GM19239 (cell line): ENCODE data around the gene OR10G3.

Experiments used
- DNase-seq: peaks from one replicate; pipeline ENCODE4 v3.0.0; 2011; ENCODE audit warnings: low spot score; ENCODE audit not compliant: insufficient read length
- FAIRE-seq: peaks from 2 replicates; lab custom pipeline; 2011; peaks lifted over from hg19 to GRCh38; lab: Jason Lieb, UNC

Gene OR10G3

DNA sequence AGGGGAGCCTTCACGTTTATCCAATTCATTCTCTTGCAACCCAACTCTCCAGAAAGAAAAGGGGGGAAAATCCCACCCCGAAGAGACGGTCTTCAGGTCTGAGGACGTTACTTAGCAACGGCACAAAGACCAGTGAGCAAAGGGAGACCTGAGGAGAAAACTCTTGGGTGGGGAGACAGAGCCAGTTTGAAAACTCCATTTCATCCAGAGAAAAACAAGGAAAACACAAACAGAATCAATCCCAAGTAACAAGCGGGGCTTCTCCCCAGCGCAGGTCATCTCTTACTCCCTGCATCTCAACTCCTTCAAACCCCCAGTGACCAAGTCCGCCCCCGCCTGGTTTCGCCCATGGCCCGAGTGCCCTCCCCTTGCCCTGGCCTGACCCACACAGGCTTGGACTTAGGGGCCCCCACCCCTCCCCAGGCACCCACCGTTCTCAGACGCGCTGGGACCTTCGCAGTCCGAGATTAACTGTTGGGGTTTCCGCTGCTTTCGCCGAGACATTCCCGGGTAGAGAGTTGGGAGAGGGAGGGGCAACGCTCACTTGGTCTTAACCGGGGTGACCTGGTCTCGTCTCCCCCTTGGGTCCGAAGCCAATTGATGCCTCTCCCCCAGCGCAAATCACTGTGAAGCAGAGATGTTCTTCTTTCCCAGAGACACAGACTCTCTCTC is 43.3 kb downstream of the OR10G3 start:
- DNase-seq (no peak), FAIRE-seq (no peak)

GRCh38 chr14:21535545-21536417 is 44.1 kb downstream of the OR10G3 start:
- no peak for FAIRE-seq

DNA sequence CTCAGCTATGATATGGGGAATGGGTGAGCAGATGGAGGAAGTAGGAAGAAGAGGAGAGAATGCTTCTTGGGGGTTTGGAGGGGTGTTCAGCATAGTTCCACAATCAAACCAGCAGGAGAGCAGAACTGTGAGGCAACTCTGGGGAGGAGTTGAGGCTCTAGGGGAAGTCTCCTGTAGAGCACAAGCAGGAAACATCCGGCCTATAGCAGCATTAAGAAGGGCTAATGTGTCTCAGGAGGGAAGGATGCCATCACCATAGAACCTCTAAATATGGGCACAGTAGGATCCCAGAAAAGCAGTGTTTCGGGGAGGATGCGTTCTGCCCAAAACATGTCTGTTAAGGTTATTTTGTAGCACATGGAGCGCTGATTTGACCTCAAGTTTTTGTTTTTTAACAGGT is 45.3 kb downstream of the OR10G3 start:
- no peak for DNase-seq
- FAIRE-seq: no peak

More at GRCh38 chr14:21535545-21536417, 44.1 kb downstream of the OR10G3 start:
- DNase-seq: no peak

DNA sequence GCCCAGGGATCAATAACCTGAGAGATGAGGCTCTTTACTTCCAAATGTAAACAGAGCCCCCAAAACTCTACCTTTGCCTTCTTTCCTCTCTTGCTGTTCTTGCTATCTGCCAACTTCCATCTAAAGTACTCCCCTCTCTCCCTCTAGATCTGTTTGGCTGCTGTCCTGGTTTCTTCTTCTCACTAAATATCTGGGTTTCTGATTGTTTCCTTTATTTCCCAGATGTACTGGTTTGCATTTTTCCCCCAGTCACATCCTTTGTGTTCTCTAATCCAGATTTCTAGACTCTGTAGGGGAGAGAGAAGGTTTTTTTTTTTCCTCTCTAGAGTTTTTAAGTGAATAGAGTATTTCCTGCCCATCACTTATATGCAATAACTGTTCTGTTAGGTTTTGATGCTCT is 46.6 kb downstream of the OR10G3 start:
- FAIRE-seq (no peak), DNase-seq (no peak)

DNA sequence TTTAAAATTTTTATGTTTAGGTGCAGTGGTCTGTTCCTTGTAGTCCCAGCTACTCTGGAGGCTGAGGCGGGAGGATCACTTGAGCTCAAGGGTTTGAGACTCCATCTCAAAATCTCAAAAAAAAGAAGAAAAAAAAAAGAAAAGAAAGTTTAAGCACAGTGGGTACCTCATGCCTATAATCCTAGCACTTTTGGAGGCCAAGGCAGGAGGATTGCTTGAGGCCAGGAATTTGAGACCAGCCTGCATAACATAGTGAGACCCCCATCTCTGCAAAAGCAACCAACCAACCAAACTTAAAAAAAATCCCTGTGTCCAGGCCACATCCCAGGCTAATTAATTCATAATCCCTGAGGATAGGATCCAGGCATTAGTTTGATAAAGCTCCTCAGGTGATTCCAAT is 50.4 kb downstream of the OR10G3 start:
- no peak for FAIRE-seq
- no peak for DNase-seq

GRCh38 chr14:21528381-21529348 is 51.2 kb downstream of the OR10G3 start:
- no peak for DNase-seq
- FAIRE-seq: no peak

DNA sequence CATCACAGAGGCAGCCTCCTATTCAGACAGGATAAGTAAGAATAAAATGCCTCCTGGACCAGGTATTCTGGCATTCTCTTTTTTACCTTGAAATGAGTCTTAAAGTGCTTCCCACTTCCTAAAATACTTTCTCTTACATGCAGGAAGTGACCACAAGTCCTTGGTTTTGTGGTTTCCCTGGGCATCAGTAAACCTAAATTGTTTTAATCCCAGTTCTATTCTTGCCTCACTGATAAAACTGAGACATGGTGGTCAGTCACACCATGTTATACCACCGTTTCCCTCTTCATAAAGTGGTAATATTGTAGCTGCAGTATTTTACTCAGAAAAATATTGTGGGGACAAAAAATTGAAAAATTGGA is 52.6 kb downstream of the OR10G3 start:
- DNase-seq: no peak
- FAIRE-seq: no peak

DNA sequence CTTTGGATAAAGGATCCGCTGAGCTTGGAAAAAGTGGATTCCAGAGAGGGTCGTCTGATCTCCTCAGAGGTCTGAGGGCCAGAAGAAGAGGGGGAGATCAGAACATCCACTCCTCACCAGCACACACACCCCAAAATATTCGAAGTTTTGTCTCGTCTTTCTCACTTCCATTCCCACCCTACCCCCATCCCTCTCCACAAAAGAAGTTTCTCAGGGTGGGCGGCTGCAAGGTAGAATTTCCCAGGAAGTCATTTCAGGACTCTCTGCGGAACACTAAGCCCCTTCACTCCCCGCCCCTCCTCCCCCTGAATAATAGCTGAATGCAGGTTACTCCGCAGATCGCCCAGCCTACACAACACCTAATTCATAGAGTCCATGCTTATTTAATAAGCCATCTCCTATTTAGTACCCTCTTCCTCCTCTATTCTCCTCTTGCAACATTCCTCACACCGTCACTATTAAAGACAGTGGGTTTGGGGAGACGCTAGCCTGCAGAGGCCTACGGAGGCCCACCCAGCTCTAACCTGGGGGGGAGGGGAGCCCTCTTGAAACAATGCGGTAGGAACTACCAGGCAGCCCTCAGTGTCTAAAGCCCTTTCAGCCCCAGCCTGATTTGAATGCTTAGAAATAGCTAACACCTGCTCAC is 53.1 kb downstream of the OR10G3 start:
- DNase-seq: no peak
- FAIRE-seq: no peak

DNA sequence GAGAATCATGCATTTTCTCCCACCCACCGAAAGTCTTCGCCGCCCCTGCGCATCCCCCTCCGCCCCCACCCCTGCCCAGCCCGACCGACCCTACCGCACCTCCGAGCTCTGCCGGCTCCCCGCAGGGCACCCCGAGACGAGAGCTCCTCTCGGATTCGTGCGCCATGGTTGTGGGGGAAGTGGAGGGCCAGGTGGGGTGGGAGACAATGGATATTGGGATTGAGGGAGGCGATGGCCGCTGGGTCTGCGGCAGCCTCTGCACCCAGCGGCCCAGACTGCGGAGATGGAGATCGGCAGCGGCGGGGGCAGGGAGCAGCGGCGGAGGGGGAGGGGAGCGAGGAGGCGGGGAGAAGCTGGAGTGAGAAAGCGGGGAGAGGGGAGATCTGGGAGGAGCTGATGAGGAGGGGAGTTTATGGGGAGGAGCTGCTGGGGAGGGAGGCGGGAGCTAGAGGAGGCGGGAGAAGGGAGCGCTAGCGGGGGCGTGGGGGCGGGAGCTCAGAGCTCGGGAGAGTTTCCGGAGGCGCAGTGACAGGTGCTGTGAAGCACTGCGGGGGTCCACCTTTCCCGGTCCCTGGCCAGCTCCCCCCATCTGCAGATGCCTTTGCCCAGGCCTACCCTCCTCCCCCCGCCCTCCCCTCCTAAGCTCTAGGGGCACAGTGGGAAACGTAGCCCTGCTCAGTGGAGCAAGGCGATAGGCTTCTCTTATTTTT is 53.8 kb downstream of the OR10G3 start, which contains the start of gene SALL2:
Gene SALL2, minus strand, starts transcription at position 385 of the 710 bp plus-strand sequence. Its CDS starts 219 bp downstream, at position 166.
- FAIRE-seq (peak; percentile 77), DNase-seq (no peak)

- no peak for FAIRE-seq
- no peak for DNase-seq
Measured at GRCh38 chr14:21525571-21525961, 54.3 kb downstream of the OR10G3 start.

DNA sequence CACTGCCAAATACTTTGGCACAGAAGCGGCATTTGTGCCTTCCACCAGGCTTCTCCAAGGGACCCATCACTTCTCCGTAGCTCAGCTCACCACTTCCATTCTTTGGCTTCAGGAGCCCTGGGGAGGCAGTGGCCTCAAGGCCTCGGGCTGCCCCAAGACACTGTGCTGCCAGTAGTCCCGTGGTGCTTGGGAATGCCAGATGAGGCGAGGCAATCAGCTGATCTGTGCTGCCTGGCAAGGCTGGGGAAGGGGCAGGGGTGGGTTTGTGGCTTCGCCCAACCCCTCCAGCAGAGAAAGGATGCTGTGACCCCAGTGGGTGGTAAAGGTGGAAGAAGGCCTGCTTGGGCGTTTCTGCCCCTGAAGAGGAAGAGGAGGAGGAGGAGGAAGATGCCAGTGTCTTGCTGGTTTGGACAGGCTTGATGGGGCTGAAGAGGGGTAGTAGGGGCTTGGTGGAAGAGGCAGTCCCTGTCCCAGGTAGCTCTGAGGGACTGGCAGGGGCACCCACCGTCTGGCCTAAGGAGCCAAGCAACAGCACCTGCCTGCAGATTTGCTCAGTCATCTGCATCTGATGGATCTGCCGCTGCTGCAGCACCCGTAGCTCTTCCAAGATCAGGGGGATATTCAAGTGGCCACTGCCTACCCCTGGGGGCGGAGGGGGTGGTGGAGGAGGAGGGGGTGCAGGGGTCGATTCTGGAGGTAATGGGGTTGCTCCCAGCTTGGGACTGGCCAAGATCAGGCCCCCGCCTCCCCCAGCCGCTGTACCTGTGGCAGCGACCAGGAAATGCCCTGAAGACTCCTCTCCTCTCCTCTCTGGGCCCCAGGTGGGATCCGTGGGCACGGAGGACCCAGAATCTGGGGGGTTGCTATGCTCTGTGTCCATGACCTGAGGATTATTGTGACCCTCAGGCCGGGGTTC is 55.0 kb downstream of the OR10G3 start:
- FAIRE-seq (no peak), DNase-seq (no peak)

DNA sequence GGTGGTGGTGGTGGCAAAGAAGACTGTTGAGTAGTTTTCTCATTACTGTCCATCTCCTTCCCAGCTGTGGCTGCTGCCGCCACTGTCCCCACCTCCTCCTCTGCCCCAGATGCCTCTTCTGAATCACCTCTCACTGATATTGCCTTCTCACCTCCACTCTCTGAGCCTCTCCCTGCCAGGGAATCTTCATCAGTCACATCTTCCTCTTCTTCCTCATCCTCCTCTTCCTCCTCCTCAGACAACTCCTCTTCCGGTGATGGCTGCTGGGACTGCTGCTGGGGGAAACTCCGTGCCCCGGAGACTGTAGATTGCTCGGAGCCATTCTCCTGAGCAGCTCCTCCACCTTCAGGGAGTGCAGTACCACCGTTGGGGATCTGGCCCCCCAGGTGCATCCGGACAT is 56.7 kb downstream of the OR10G3 start:
- FAIRE-seq (no peak), DNase-seq (no peak)

- DNase-seq: no peak
- no peak for FAIRE-seq
Measured at GRCh38 chr14:21521501-21521900, 58.4 kb downstream of the OR10G3 start.

DNA sequence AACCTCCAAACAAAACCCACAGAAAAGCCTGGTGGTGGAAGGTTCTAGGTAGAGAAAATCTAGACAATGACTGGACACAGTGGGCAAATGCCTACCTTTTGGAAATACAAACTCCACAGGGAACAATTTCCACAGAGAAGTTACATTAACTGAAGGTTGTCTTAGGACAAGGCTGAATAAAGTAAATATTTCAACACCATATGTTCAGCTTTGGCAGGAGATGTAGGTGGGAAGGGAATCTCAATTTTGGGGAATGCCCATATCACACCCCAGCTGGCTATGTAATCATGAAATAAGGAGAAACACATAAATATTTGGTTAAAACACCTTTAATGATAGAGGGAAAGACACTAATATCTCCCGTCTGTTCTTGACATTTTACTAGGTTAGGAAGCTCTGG is 59.1 kb downstream of the OR10G3 start:
- DNase-seq (no peak), FAIRE-seq (no peak)

DNA sequence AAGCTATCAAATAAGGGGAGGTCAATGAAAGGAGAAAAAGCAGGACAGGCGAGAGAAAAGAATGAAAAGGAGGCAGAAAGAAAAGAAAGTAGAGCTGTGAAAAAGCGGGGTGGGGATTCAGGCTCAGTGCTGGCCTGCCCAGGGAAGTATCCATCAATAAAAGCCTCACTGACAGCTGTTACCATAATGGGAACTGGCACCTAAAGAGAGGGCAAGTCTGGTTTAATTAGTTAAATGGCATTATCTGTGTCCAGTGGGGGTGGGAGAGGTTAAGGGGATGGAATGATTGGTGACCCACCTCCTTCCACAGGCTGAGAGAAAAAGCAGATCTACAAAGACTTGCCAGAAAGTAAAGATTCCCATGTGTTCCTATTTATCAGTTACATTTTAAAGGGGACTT is 61.2 kb downstream of the OR10G3 start:
- DNase-seq (no peak), FAIRE-seq (no peak)
